Endodermal cell (in vitro differentiated cells): ENCODE measurements around the gene MACROD2. TPM values are rescaled to one million over a fixed set of nuclear protein-coding genes. Genes with fewer than 3 reads are reported as not detected.
A peak's percentile ranks its signal among the peaks of the same experiment; 100 is the strongest.

Experiments used
- DNase-seq: peaks from one replicate; pipeline ENCODE4 v3.0.0-alpha.2; 2017
- H3K27ac ChIP-seq: 2 replicates; pipeline ENCODE4 v1.5.1; 2013; ENCODE audit warnings: mild to moderate bottlenecking, low read depth, low read length, moderate library complexity
- H3K27me3 ChIP-seq: 2 replicates; pipeline ENCODE4 v1.6.1; 2013; ENCODE audit warnings: mild to moderate bottlenecking, low read length, moderate library complexity; ENCODE audit not compliant: insufficient read depth, control insufficient read depth, poor library complexity, severe bottlenecking
- H3K36me3 ChIP-seq: 2 replicates; pipeline ENCODE4 v1.7.0; 2013; ENCODE audit warnings: mild to moderate bottlenecking, low read length, moderate library complexity; ENCODE audit not compliant: control insufficient read depth, insufficient read depth
- H3K4me1 ChIP-seq: one replicate; pipeline ENCODE4 v1.7.0; 2013; ENCODE audit warnings: low read length; ENCODE audit not compliant: control insufficient read depth, insufficient read depth
- H3K4me3 ChIP-seq: 2 replicates; pipeline ENCODE4 v1.5.1; 2013; ENCODE audit warnings: mild to moderate bottlenecking, low read length, moderate library complexity
- H3K9ac ChIP-seq: 2 replicates; pipeline ENCODE4 v1.6.1; 2013; ENCODE audit warnings: mild to moderate bottlenecking, low read length, moderate library complexity; ENCODE audit not compliant: poor library complexity, severe bottlenecking; ENCODE audit errors: extremely low read depth
- H3K9me3 ChIP-seq: 2 replicates; pipeline ENCODE4 v1.6.1; 2013; ENCODE audit warnings: mild to moderate bottlenecking, low read length, moderate library complexity; ENCODE audit not compliant: control insufficient read depth
- H3K27ac Mint-ChIP-seq: 2 replicates; pipeline ENCODE4 v1.8.0; 2020; ENCODE audit warnings: mixed read lengths
- H3K27me3 Mint-ChIP-seq: 2 replicates; pipeline ENCODE4 v1.8.0; 2021; ENCODE audit warnings: mild to moderate bottlenecking, mixed read lengths; ENCODE audit not compliant: insufficient read depth
- H3K36me3 Mint-ChIP-seq: 2 replicates; pipeline ENCODE4 v1.8.0; 2020; ENCODE audit warnings: low read depth, mixed read lengths
- H3K4me1 Mint-ChIP-seq: 2 replicates; pipeline ENCODE4 v1.8.0; 2020; ENCODE audit warnings: mixed read lengths
- H3K4me3 Mint-ChIP-seq: 2 replicates; pipeline ENCODE4 v1.8.0; 2020; ENCODE audit warnings: mild to moderate bottlenecking, moderate library complexity, mixed read lengths
- H3K9me3 Mint-ChIP-seq: 2 replicates; pipeline ENCODE4 v1.8.0; 2020; ENCODE audit warnings: mild to moderate bottlenecking, mixed read lengths
- WGBS, 2 experiments: methylation state at CpG; one replicate each; pipeline versions ENCODE4 v1.1.5 to v1.1.7; 2013; ENCODE audit warnings: missing lambda C conversion rate in 2 of 2, mixed read lengths in 1 of 2; ENCODE audit not compliant: insufficient coverage in 1 of 2, insufficient read length in 1 of 2; 5-methylcytosine and 5-hydroxymethylcytosine counted together
- total RNA-seq, 2 donors: library from RNA; stranded (reverse); fragmentation: NEBNext Ultra II Directional in 1 of 2; extraction: Animal tissue kit (Norgen Biotek cat#: 25700) in 1 of 2; gene quantifications; 2 replicates in 1 of 2; 3 replicates in 1 of 2; pipeline ENCODE4 v1.2.1, GENCODE V29; 2021
- TF ChIP-seq, protein P1 (sequence below): fragments of 200-600 bp; sonication (generic); conservative IDR thresholded peaks from 2 replicates; pipeline ENCODE4 v1.5.0; 2021; ENCODE audit warnings: antibody characterized with exemption, mild to moderate bottlenecking

MACROD2 gene
- total RNA-seq, 2 donors from 2014 or later, result 2.3 to 4.8 TPM

DNA sequence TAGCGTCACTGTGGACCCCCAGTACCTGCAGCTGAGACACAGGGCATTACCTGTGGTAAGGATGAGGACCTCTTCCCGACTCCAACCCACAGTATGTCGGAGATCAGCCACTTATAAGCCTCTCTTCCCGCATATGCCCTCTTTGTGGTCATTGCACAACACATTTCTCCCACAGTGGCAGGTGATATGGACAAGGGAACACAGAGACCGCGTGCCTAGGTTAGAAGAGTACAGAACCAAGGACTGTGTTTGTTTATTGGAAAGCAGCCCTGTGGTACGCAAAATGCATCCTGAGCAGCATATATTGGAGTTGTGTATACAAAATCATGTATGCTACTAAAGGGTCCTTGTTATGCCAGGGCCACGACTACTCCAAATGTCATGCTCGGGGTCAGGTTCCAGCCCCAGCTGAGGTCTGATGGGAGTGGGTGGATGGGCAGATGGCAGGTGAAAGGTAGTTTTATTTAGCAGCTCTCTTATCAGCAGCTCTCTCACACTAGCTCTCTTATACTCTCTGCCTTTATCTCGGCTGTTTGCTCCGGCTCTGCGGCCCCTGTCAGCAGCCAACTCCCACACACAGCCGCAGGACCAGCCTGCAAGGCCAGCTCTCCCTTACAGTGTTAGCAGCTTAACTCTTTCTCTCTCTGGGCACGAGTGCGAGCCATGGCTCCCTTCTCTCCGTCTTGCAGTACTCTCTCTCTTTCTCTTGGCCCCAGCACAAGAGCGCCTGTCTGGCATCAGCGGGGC, 2009.0 kb downstream of the MACROD2 start:
- no peaks in the 10 kb centered on the region for H3K27me3 ChIP-seq

DNA sequence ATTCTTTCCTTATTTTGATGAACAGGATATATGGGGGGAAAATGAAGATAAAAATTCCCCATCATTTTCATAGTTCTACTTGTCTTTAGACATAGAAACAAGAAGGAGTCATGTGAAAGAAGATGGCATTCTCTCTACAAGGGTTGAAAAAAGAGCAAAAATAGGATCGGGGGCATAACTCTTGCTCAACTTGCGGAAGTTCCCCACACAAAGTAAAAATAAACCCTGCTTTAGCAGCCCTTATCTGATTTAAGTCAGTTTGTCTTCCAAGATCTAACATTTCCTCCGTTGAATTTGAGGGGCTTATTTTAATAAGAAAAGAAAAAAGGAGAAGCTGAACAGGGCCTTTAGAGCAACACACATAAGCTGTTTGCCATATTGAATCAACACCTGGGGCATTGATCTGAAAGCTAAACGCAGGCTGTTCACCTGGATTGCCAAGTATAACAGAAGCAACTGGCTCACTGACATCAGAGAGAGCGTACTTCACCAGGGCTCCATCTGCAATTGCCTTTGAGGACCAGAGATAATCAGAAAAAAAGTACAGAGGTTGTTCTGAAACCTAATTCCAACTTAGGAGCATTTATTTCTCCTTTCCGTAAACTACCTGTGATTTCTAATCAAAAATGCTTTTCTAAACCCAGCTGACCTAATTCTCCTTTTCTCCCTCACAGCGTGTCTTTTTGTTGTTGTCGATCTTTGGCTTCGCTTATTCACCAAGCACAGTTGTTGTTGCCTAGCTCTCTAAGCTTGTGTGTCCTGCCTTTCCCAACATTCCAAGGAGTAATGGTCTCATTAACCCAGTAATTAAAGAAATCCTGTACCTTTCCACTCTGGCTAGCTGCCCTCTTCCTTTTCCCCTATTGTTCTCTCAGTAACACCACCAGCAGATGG, 2010.0 kb downstream of the MACROD2 start:
- Mint-ChIP-seq H3K4me1 (peaks cover 30% of the 10 kb centered on the region), H3K9me3 (no peaks in the 10 kb centered on the region), H3K36me3 (no peaks in the 10 kb centered on the region), H3K27me3 (peaks cover 2% of the 10 kb centered on the region), H3K4me3 (peak overlapping the region; percentile 4), H3K27ac (peak overlapping the region; percentile 88)
- TF ChIP-seq, protein P1, sequence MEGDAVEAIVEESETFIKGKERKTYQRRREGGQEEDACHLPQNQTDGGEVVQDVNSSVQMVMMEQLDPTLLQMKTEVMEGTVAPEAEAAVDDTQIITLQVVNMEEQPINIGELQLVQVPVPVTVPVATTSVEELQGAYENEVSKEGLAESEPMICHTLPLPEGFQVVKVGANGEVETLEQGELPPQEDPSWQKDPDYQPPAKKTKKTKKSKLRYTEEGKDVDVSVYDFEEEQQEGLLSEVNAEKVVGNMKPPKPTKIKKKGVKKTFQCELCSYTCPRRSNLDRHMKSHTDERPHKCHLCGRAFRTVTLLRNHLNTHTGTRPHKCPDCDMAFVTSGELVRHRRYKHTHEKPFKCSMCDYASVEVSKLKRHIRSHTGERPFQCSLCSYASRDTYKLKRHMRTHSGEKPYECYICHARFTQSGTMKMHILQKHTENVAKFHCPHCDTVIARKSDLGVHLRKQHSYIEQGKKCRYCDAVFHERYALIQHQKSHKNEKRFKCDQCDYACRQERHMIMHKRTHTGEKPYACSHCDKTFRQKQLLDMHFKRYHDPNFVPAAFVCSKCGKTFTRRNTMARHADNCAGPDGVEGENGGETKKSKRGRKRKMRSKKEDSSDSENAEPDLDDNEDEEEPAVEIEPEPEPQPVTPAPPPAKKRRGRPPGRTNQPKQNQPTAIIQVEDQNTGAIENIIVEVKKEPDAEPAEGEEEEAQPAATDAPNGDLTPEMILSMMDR, result no peak
- 62 to 81% methylated on average over 6 to 9 of the region's 9 CpGs for WGBS, 2 experiments
- Histone ChIP-seq H3K9me3 (no peaks in the 10 kb centered on the region), H3K9ac (peak overlapping the region; percentile 17), H3K4me3 (peak overlapping the region; percentile 22), H3K36me3 (no peaks in the 10 kb centered on the region), H3K27ac (peak overlapping the region; percentile 22), H3K4me1 (peaks cover 4% of the 10 kb centered on the region), H3K27me3 (no peaks in the 10 kb centered on the region)
- no peak for DNase-seq

More for the DNA sequence above, 2009.0 kb downstream of the MACROD2 start:
- DNase-seq, result peak; percentile 61
- H3K4me3 Mint-ChIP-seq, result peak overlapping the region; percentile 4
- H3K27ac Mint-ChIP-seq, result peak overlapping the region; percentile 20
- H3K9me3 Mint-ChIP-seq, result peaks cover 2% of the 10 kb centered on the region
- peaks cover 30% of the 10 kb centered on the region for H3K4me1 Mint-ChIP-seq
- H3K27me3 Mint-ChIP-seq, result peaks cover 2% of the 10 kb centered on the region
- Histone ChIP-seq H3K27ac (no peak overlapping the region), H3K4me3 (no peak overlapping the region), H3K9me3 (no peaks in the 10 kb centered on the region), H3K36me3 (no peaks in the 10 kb centered on the region), H3K4me1 (peaks cover 4% of the 10 kb centered on the region), H3K9ac (no peak overlapping the region)
- TF ChIP-seq, protein P1, result no peak
- H3K36me3 Mint-ChIP-seq, result no peaks in the 10 kb centered on the region
- 78 to 94% methylated on average over 10 to 18 of the region's 18 CpGs for WGBS, 2 experiments

DNA sequence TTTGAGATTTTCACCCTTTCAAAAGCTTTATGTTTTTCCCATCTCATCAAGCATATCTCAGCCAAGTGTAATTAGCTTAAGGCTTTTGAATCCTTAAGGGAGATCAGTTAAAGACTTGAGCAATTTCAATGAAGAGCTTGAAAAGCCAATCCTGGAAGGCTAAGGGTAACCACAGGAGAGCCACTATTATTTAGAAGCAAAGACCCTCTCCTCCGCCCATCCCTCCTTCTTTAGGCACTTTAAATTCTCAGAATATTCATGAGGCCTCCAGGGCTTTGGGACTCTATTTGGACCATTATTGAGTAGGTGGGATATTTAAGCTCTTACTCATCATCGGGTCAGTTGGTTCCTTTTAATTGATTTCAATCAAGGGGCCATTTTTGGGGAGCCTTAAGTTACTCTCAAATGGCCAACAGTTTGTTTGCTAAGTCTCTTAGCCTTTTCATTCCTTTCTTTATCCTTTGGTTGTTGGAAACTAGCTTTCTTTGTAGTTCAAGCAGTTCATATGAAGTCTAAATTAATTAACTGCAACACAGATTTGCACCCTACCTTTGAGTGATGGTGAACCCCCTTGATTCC, 2010.7 kb downstream of the MACROD2 start:
- H3K9me3 Mint-ChIP-seq, result no peaks in the 10 kb centered on the region
- peaks cover 4% of the 10 kb centered on the region for H3K27me3 Mint-ChIP-seq
- Histone ChIP-seq H3K9ac (peak overlapping the region; percentile 17), H3K36me3 (no peaks in the 10 kb centered on the region), H3K27me3 (no peaks in the 10 kb centered on the region), H3K9me3 (no peaks in the 10 kb centered on the region), H3K4me1 (peaks cover 4% of the 10 kb centered on the region), H3K27ac (no peak overlapping the region), H3K4me3 (peak overlapping the region; percentile 22)
- no peak for DNase-seq
- H3K36me3 Mint-ChIP-seq, result no peaks in the 10 kb centered on the region
- WGBS, 2 experiments, result 40 to 57% methylated on average over 1 to 2 of the region's 2 CpGs
- TF ChIP-seq, protein P1, result no peak
- H3K27ac Mint-ChIP-seq, result peak overlapping the region; percentile 88
- no peak overlapping the region for H3K4me3 Mint-ChIP-seq
- peaks cover 30% of the 10 kb centered on the region for H3K4me1 Mint-ChIP-seq
